ENCODE measurements around the gene EDAR. TPM values are rescaled to one million over a fixed set of nuclear protein-coding genes. Genes with fewer than 3 reads are reported as not detected.

The EDAR gene
- total and polyA plus RNA-seq, 2 of the 8 experiments (the other 6 are each of a cell fraction or from before 2014, with no cell fraction given), result not detected

- no peaks in the 10 kb centered on the region for H3K4me1 ChIP-seq (replicated peaks in 1 of 4; ENCODE audit: control insufficient read depth in 3 of 4, insufficient read depth in 4 of 4, low read length in 3 of 4)
- no peaks in the 10 kb centered on the region for H4K20me1 ChIP-seq (replicated peaks in 1 of 2; ENCODE audit: control insufficient read depth in 1 of 2, insufficient read depth in 2 of 2, low read length in 2 of 2)
- H2BK20ac ChIP-seq (ENCODE audit: low read length), result no peak overlapping the region
- H2BK120ac ChIP-seq (replicated peaks; ENCODE audit: low read depth, low read length), result no peak overlapping the region
- CTCF ChIA-PET (ENCODE audit: partially characterized antibody), result interaction anchor here (0.8 to 6.0 kb wide), 2 partner anchors 10 to 44 kb away, joined by 3 to 38 read pairs; no protein-coding TSS in a partner anchor
- no peak overlapping the region for H4K91ac ChIP-seq (replicated peaks; ENCODE audit: insufficient read length, low read length)
- no peak overlapping the region for H3K4me2 ChIP-seq (ENCODE audit: insufficient read depth in 1 of 2, low read depth in 2 of 2, low read length in 2 of 2)
- TF ChIP-seq USF2 (IDR thresholded peaks at IDR 0.05; ENCODE audit: low read length) (no peak), SIN3A (conservative IDR thresholded peaks at IDR 0.05 in 1 of 2, IDR thresholded peaks at IDR 0.05 in 1 of 2; ENCODE audit: low read depth in 1 of 2, low read length in 2 of 2) (no peak)
- H3K4me3 ChIP-seq (ENCODE audit: extremely low read depth in 1 of 4, insufficient read depth in 2 of 4, low read depth in 3 of 4, low read length in 4 of 4), result no peak overlapping the region
- H2BK12ac ChIP-seq (ENCODE audit: low read depth, low read length), result no peak overlapping the region
- H2AFZ ChIP-seq (ENCODE audit: low read length), result no peak overlapping the region
- H3K9me3 ChIP-seq (ENCODE audit: insufficient read depth in 2 of 2, low read depth in 1 of 2, low read length in 1 of 2), result no peaks in the 10 kb centered on the region
- H3K18ac ChIP-seq (ENCODE audit: extremely low read depth, low read length), result no peak overlapping the region
- DNase-seq (ENCODE audit: low read depth in 1 of 2, low spot score in 2 of 2) (no peak), FAIRE-seq (no peak)
- no peaks in the 10 kb centered on the region for H3K79me2 ChIP-seq (ENCODE audit: control insufficient read depth in 1 of 2, insufficient read depth in 2 of 2, low read length in 2 of 2)
- H3K79me1 ChIP-seq (ENCODE audit: low read depth, low read length), result no peaks in the 10 kb centered on the region
- H3K23ac ChIP-seq (ENCODE audit: insufficient read length), result no peak overlapping the region
- POLR2A ChIA-PET (ENCODE audit: partially characterized antibody), result no interaction called here
- no peaks in the 10 kb centered on the region for H3K27me3 ChIP-seq (replicated peaks in 1 of 4; ENCODE audit: control insufficient read depth in 3 of 4, extremely low read depth in 1 of 4, insufficient read depth in 3 of 4, low read length in 3 of 4)
- H4K5ac ChIP-seq (ENCODE audit: insufficient read length, low read depth, low read length), result no peak overlapping the region
- H3K9ac ChIP-seq (replicated peaks in 1 of 4; ENCODE audit: extremely low read depth in 1 of 4, low read depth in 3 of 4, low read length in 3 of 4), result no peak overlapping the region
- H2AK5ac ChIP-seq (ENCODE audit: low read depth, low read length), result no peak overlapping the region
- no peak overlapping the region for H3K4ac ChIP-seq (replicated peaks; ENCODE audit: insufficient read length, low read depth, low read length)
- no peaks in the 10 kb centered on the region for H3K36me3 ChIP-seq (ENCODE audit: control insufficient read depth in 2 of 4, insufficient read depth in 4 of 4, low read length in 3 of 4)
- H2BK15ac ChIP-seq (ENCODE audit: low read length), result no peak overlapping the region
- WGBS, 2 experiments (ENCODE audit: extremely low coverage in 1 of 2, insufficient coverage in 1 of 2, insufficient read length in 1 of 2, insufficient replicate concordance in 2 of 2, low coverage in 1 of 2, low lambda C conversion rate in 2 of 2, missing lambda C conversion rate in 1 of 2), result 87% methylated on average over 15 of the region's 15 CpGs; no CpG with 5 or more reads in 1 of the 2 experiments
- no peaks in the 10 kb centered on the region for H3K23me2 ChIP-seq (ENCODE audit: low read depth, low read length)
- H4K8ac ChIP-seq (ENCODE audit: extremely low read depth, insufficient read depth, low read length), result no peak overlapping the region
- no peak overlapping the region for H3K27ac ChIP-seq (ENCODE audit: low read depth, low read length)
- no peak overlapping the region for H3K56ac ChIP-seq (replicated peaks; ENCODE audit: insufficient read length, low read depth, low read length)
- no peak overlapping the region for H3K14ac ChIP-seq (ENCODE audit: insufficient read length)
- H2BK5ac ChIP-seq (ENCODE audit: low read depth, low read length), result no peak overlapping the region
These were observed 70.7 kb downstream of the EDAR start for GRCh38 chr2:108918156-108918874.

Measured in H1 (cell line).